Measurements from ENCODE around the gene CNTN4. TPM values are rescaled to one million over a fixed set of nuclear protein-coding genes. Genes with fewer than 3 reads are reported as not detected.

Gene CNTN4
- total RNA-seq, 2 experiments from 2014 or later = not detected

DNA sequence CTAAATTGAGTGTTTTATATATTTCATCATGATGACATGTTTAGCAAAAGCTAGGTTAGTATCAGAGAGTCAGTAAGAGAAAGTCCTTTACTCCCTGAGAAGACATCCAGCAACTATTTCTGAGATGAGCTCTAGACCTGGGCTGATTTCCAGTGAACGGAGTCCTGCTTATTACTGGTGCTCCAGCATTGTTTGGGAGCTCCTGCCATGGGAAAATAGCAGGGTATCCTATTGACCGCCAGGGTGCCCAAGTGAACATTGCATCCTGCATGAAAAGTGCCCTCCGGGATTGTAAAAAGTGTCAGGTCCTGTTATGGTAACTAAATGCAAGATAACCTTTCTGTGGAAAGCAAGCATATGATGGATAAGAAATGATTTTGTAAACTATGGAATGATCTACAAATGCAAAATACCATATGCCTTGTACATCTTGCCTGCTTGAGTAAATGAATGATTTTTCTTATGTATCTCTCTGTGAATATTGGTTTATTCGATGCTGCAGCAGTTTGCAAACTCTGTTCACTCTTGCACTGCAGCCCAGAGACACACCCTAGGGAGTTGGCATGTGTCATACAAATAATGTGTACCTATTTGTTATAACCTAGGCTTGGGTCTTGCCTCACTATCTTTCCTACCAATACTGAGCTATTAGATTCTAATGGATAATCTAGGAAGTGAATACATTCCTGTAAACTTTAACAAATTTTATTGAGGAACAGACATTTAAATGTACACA is 914.8 kb downstream of the CNTN4 start:
- ATAC-seq (no peak), DNase-seq (no peak)
- no peaks in the 10 kb centered on the region for H3K36me3 Mint-ChIP-seq (ENCODE audit: low read depth)
- peaks cover 13% of the 10 kb centered on the region for H3K27me3 Mint-ChIP-seq
- H3K4me3 Mint-ChIP-seq = no peak overlapping the region
- H3K9me3 Mint-ChIP-seq = no peaks in the 10 kb centered on the region
- TF ChIP-seq, protein P1, sequence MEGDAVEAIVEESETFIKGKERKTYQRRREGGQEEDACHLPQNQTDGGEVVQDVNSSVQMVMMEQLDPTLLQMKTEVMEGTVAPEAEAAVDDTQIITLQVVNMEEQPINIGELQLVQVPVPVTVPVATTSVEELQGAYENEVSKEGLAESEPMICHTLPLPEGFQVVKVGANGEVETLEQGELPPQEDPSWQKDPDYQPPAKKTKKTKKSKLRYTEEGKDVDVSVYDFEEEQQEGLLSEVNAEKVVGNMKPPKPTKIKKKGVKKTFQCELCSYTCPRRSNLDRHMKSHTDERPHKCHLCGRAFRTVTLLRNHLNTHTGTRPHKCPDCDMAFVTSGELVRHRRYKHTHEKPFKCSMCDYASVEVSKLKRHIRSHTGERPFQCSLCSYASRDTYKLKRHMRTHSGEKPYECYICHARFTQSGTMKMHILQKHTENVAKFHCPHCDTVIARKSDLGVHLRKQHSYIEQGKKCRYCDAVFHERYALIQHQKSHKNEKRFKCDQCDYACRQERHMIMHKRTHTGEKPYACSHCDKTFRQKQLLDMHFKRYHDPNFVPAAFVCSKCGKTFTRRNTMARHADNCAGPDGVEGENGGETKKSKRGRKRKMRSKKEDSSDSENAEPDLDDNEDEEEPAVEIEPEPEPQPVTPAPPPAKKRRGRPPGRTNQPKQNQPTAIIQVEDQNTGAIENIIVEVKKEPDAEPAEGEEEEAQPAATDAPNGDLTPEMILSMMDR (IDR thresholded peaks at IDR 0.05) = no peak
- no peaks in the 10 kb centered on the region for H3K4me1 Mint-ChIP-seq (ENCODE audit: low read depth)
- intact Hi-C loops (cut with micrococcal nuclease) = no loop called here
- H3K27ac Mint-ChIP-seq = no peak overlapping the region
- ChIA-PET POLR2A (no interaction called here), CTCF (interaction anchor here (1.4 kb wide), 1 partner anchor 166 kb away, joined by 4 read pairs; the partner anchor contains the start of gene CRBN)

DNA sequence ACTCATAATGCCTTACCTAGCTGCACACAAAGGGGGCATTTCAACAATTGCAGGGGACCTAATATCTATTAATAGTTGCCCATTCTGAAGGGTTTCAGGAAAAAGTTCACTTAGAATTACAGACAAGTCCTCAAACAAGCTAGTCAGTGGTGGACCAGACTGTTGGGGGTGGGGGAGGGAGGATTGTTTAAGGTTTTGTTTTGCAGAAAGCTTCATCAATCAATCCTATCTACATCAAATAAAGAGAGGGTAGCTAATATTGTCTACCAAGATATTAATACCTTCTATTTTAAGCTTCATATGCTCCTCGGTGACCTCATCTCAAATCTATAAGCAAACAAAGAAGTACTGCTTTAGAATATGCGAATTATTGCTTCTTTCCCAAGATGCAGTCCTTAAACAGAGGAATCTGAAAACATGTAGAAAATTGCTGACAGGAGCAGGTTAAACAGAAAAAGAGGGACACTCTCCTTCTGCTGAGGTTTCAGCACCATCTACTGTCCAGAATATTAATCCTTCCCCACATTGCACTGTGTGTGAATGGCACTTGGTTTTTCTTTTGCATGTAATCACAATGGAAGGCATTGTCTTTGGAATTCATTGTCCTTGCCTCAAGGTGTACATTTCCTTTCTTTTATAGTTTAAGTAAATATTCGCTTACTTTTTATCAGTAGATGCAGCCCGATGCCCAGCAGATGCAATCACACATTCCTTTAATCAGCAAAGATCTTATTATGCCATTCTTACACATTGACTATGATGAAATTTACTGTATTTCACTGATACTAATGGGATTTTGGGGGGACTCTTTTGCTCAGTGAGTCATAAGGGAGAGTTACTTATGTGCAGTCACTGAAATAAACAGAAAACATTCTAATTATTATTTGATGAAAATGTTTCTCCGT is 916.8 kb downstream of the CNTN4 start:
- Mint-ChIP-seq H3K27ac (no peak overlapping the region), H3K4me3 (no peak overlapping the region), H3K9me3 (no peaks in the 10 kb centered on the region), H3K27me3 (peaks cover 12% of the 10 kb centered on the region), H3K36me3 (ENCODE audit: low read depth) (no peaks in the 10 kb centered on the region), H3K4me1 (ENCODE audit: low read depth) (no peaks in the 10 kb centered on the region)
- TF ChIP-seq, protein P1 (IDR thresholded peaks at IDR 0.05) = no peak
- DNase-seq = no peak
- ATAC-seq = no peak
- ChIA-PET CTCF (interaction anchor here (0.7 kb wide), 1 partner anchor 400 kb away, joined by 3 read pairs; no protein-coding TSS in a partner anchor), POLR2A (interaction anchor here (0.6 kb wide), 1 partner anchor 365 kb away, joined by 3 read pairs; no protein-coding TSS in a partner anchor)
- intact Hi-C loops (cut with micrococcal nuclease) = no loop called here

DNA sequence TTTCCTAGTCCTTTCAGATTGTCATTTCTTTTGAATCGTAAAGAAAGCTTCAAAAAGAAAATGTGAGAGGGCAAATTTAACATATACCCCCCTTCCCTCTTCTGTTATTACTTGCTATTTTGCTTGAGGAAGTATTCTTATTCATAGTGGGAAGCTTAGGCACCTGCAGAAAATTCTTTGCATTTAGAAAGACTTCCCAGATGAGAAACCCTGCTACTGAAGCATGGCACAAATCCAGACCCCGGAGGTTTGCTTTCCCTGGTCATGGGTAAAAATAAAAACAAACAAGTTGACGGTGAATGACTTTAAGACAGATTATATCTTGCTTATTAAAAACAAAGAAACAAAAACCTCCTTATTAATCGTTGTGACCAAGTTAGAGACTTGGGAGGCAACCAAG is 917.6 kb downstream of the CNTN4 start:
- H3K4me1 Mint-ChIP-seq (ENCODE audit: low read depth) = no peaks in the 10 kb centered on the region
- ChIA-PET POLR2A (interaction anchor here (0.6 kb wide), 2 partner anchors 205 to 365 kb away, joined by 3 read pairs; no protein-coding TSS in a partner anchor), CTCF (interaction anchor here (0.7 kb wide), 1 partner anchor 401 kb away, joined by 3 read pairs; no protein-coding TSS in a partner anchor)
- H3K4me3 Mint-ChIP-seq = no peak overlapping the region
- TF ChIP-seq, protein P1 (IDR thresholded peaks at IDR 0.05) = no peak
- intact Hi-C loops (cut with micrococcal nuclease) = no loop called here
- no peak overlapping the region for H3K27ac Mint-ChIP-seq
- H3K36me3 Mint-ChIP-seq (ENCODE audit: low read depth) = no peaks in the 10 kb centered on the region
- H3K9me3 Mint-ChIP-seq = no peaks in the 10 kb centered on the region
- ATAC-seq (no peak), DNase-seq (no peak)
- peaks cover 10% of the 10 kb centered on the region for H3K27me3 Mint-ChIP-seq

DNA sequence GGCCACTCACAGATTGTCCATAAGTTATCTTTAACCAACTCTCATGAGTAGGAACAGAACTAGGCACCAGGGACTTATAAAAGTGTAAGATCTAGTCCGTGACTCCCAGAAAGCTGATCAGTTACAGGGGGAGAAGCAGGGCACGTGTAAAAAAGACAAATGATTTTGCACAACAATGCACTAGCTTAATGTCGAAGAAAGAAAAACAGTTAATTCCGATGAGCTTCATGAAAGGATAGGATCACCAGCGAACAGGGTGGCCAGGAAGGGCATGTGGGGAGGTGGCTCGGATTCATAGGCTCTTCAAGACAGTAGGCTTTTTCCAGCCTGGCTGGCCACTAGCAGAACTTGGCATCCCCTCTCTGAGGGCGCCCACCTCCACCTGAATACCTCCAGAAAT is 921.5 kb downstream of the CNTN4 start:
- CTCF ChIA-PET = interaction anchor here (1.0 kb wide), 1 partner anchor 61 kb away, joined by 3 read pairs; no protein-coding TSS in a partner anchor
- DNase-seq (no peak), ATAC-seq (no peak)
- intact Hi-C loops (cut with micrococcal nuclease) = no loop called here
- Mint-ChIP-seq H3K4me1 (ENCODE audit: low read depth) (no peaks in the 10 kb centered on the region), H3K36me3 (ENCODE audit: low read depth) (no peaks in the 10 kb centered on the region), H3K27ac (no peak overlapping the region), H3K27me3 (peaks cover 5% of the 10 kb centered on the region), H3K4me3 (no peak overlapping the region), H3K9me3 (no peaks in the 10 kb centered on the region)
- TF ChIP-seq, protein P1 (IDR thresholded peaks at IDR 0.05) = no peak
- POLR2A ChIA-PET = no interaction called here
